GM23338 (cell line): ENCODE results near the gene SPINDOC. TPM values are rescaled to one million over a fixed set of nuclear protein-coding genes. Genes with fewer than 3 reads are reported as not detected.

Experiments
- ATAC-seq: fragments of 200-7000 bp; cut with Tn5 transposase; 3 replicates; pipeline ENCODE4 v1.9.1; 2020
- DNase-seq: peaks from one replicate; pipeline ENCODE4 v3.0.0-alpha.2; 2015; ENCODE audit warnings: low spot score
- H2AFZ ChIP-seq: fragments of 200-600 bp; sonication (generic); 2 replicates; pipeline ENCODE4 v1.8.0; 2016; ENCODE audit warnings: antibody characterized with exemption, mild to moderate bottlenecking, moderate library complexity
- H3F3A ChIP-seq: fragments of 200-600 bp; sonication (generic); replicated peaks from 2 replicates; pipeline ENCODE4 v1.8.0; 2017; ENCODE audit warnings: antibody characterized with exemption, mixed run types, low read depth
- H3K27ac ChIP-seq: fragments of 200-600 bp; sonication (generic); 2 replicates; pipeline ENCODE4 v1.6.1; 2016; ENCODE audit warnings: low read depth
- H3K27me3 ChIP-seq: fragments of 200-600 bp; sonication (generic); 2 replicates; pipeline ENCODE4 v1.8.0; 2016; ENCODE audit warnings: mild to moderate bottlenecking, mixed run types, moderate library complexity; ENCODE audit not compliant: insufficient read depth
- H3K36me3 ChIP-seq: fragments of 200-600 bp; sonication (generic); 2 replicates; pipeline ENCODE4 v1.8.0; 2016; ENCODE audit warnings: mild to moderate bottlenecking; ENCODE audit not compliant: insufficient read depth
- H3K4me1 ChIP-seq: fragments of 200-600 bp; sonication (generic); 2 replicates; pipeline ENCODE4 v1.8.0; 2016; ENCODE audit warnings: mild to moderate bottlenecking, moderate library complexity; ENCODE audit not compliant: insufficient read depth
- H3K4me2 ChIP-seq: fragments of 200-600 bp; sonication (generic); 2 replicates; pipeline ENCODE4 v1.7.1; 2017; ENCODE audit warnings: mixed run types
- H3K4me3 ChIP-seq: fragments of 200-600 bp; sonication (generic); 2 replicates; pipeline ENCODE4 v1.6.1; 2016; ENCODE audit warnings: mixed run types
- H3K79me2 ChIP-seq: fragments of 200-600 bp; sonication (generic); replicated peaks from 2 replicates; pipeline ENCODE4 v1.8.0; 2017; ENCODE audit warnings: mild to moderate bottlenecking; ENCODE audit not compliant: insufficient read depth
- H3K9me2 ChIP-seq: fragments of 200-600 bp; sonication (generic); 2 replicates; pipeline ENCODE4 v1.8.0; 2017; ENCODE audit not compliant: insufficient read depth
- H4K20me1 ChIP-seq: fragments of 200-600 bp; sonication (generic); replicated peaks from 2 replicates; pipeline ENCODE4 v1.8.0; 2017; ENCODE audit warnings: mild to moderate bottlenecking; ENCODE audit not compliant: insufficient read depth
- H3K27ac Mint-ChIP-seq: 2 replicates; pipeline ENCODE4 v1.8.0; 2020; ENCODE audit warnings: inconsistent platforms, mild to moderate bottlenecking, moderate library complexity, mixed read lengths
- H3K27me3 Mint-ChIP-seq: 3 replicates; pipeline ENCODE4 v1.8.0; 2022; ENCODE audit warnings: low read depth, mild to moderate bottlenecking, moderate library complexity, mixed read lengths, inconsistent platforms; ENCODE audit not compliant: insufficient read depth, poor library complexity
- H3K36me3 Mint-ChIP-seq: 3 replicates; pipeline ENCODE4 v1.8.0; 2021; ENCODE audit warnings: low read depth, mild to moderate bottlenecking, inconsistent platforms, moderate library complexity, mixed read lengths
- H3K4me1 Mint-ChIP-seq: 3 replicates; pipeline ENCODE4 v1.8.0; 2020; ENCODE audit warnings: mild to moderate bottlenecking, inconsistent platforms, mixed read lengths
- H3K4me3 Mint-ChIP-seq: 3 replicates; pipeline ENCODE4 v1.8.0; 2021; ENCODE audit warnings: moderate library complexity, mild to moderate bottlenecking, inconsistent platforms, mixed read lengths
- H3K9me3 Mint-ChIP-seq: 3 replicates; pipeline ENCODE4 v1.8.0; 2020; ENCODE audit warnings: moderate library complexity, mild to moderate bottlenecking, inconsistent platforms, mixed read lengths
- CREB1 ChIP-seq: fragments of 250-450 bp; sonication (Bioruptor Pico); IDR thresholded peaks from 2 replicates; pipeline ENCODE4 v1.5.0; 2020; ENCODE audit warnings: low read depth, mild to moderate bottlenecking, moderate library complexity
- EZH2 ChIP-seq: fragments of 200-600 bp; sonication (generic); IDR thresholded peaks from one replicate; pipeline ENCODE4 v1.8.0; 2017; ENCODE audit warnings: antibody characterized with exemption, mild to moderate bottlenecking, low read depth; ENCODE audit not compliant: unreplicated experiment
- EZH2phosphoT487 ChIP-seq: fragments of 200-600 bp; sonication (generic); IDR thresholded peaks from one replicate; pipeline ENCODE4 v1.8.1; 2018; ENCODE audit warnings: antibody characterized with exemption; ENCODE audit not compliant: unreplicated experiment
- JUNB ChIP-seq: IDR thresholded peaks from one replicate; pipeline ENCODE4 v1.6.1; 2016; ENCODE audit warnings: antibody characterized with exemption; ENCODE audit not compliant: unreplicated experiment
- NANOG ChIP-seq: IDR thresholded peaks from 2 replicates; pipeline ENCODE4 v1.6.1; 2016; ENCODE audit warnings: antibody characterized with exemption, borderline replicate concordance
- POLR2AphosphoS5 ChIP-seq: IDR thresholded peaks from 2 replicates; pipeline ENCODE4 v1.6.1; 2016; ENCODE audit warnings: antibody characterized with exemption, low read depth
- STAT1 ChIP-seq: IDR thresholded peaks from one replicate; pipeline ENCODE4 v1.6.1; 2016; ENCODE audit warnings: antibody characterized with exemption; ENCODE audit not compliant: unreplicated experiment
- ZNF114 ChIP-seq: fragments of 250-450 bp; sonication (Bioruptor Pico); IDR thresholded peaks from 2 replicates; pipeline ENCODE4 v1.5.0; 2020; ENCODE audit warnings: mild to moderate bottlenecking, moderate library complexity
- ZNF331 ChIP-seq: fragments of 250-450 bp; sonication (Bioruptor Pico); IDR thresholded peaks from 2 replicates; pipeline ENCODE4 v1.5.0; 2020; ENCODE audit warnings: low read depth, mild to moderate bottlenecking, moderate library complexity
- polyA plus RNA-seq: library from polyadenylated mRNA; unstranded; fragments of >200 nt; fragmentation: Nextera tagmentation; extraction: Ambion mirVana; gene quantifications from 2 replicates; pipeline ENCODE4 v1.2.1, GENCODE V29; 2016
- total RNA-seq: library from RNA; depleted of rRNA; stranded (reverse); fragments of >200 nt; shearing (Covaris generic); gene quantifications from 2 replicates; pipeline ENCODE4 v1.2.3, GENCODE V29; 2014
- TF ChIP-seq, protein P1 (sequence below), 2 experiments: fragments of 200-600 bp in 1 of 2; sonication (generic) in 1 of 2; conservative IDR thresholded peaks; 2 replicates each; pipeline versions ENCODE4 v1.5.1 to v1.6.1; 2016 to 2017; ENCODE audit warnings: antibody characterized with exemption in 2 of 2, low read depth in 2 of 2, mild to moderate bottlenecking in 2 of 2, moderate library complexity in 1 of 2
- TF ChIP-seq, protein P2 (sequence below): IDR thresholded peaks from 2 replicates; pipeline ENCODE4 v1.6.1; 2016; ENCODE audit warnings: antibody characterized with exemption
- TF ChIP-seq, protein P3 (sequence below): IDR thresholded peaks from one replicate; pipeline ENCODE4 v1.6.1; 2018; ENCODE audit warnings: antibody characterized with exemption; ENCODE audit not compliant: unreplicated experiment
- TF ChIP-seq, protein P4 (sequence below): fragments of 250-450 bp; sonication (Bioruptor Pico); IDR thresholded peaks from 2 replicates; pipeline ENCODE4 v1.5.0; 2020; ENCODE audit warnings: mild to moderate bottlenecking, moderate library complexity

SPINDOC gene
- total and polyA plus RNA-seq, 2 experiments from 2014 or later: 9.4 to 84.7 TPM

DNA sequence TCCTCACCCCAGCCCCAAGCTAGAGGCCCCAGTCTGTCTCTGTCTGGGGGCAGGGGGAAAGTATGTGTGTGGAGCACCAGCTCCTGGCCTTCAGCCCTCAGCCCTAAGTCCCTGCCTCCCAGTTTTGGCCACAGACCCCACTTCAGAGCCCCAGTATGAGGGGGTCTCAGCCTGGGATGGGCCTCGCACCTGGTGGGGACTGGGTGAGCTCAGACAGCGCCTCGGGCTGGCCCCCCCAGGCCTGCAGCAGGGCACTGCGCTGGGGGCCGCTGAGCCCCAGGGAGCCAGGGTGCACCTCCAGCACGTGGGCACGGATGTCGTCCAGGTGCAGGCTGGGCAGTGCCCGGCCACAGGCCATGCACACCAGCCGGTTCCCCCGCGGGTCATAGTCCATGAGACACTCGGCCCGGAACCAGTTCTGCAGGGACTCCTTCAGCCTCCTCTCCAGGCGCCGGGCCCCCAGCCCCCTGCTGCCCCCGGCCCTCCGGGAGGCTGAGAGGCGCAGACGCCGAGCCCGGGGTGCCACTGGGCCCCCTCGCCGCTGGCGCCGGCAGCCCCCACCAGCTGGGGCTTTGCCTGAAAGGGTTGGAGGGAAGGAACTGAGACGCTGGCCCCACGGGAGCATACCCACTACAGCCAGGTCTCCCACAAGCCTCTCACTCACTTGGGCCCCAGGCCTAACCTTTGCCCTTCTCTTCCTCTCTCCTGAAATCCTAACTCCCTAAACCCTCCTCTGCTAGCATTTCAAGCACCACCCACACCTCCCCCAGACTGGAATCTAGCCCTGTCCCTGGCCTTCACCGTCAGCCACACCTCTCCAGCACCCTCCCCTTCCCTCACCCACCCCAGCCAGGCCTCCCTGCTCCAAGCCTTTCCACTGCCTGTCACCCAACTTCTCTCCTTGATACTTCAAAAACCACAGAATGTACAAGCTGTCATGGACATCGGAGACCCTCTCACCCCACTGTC is 48.3 kb upstream of the SPINDOC start:
- H3K4me1 Mint-ChIP-seq: peaks cover 43% of the 10 kb centered on the region
- ATAC-seq (peak; percentile 0; the same call in 1 of the 3 replicates), DNase-seq (peak; percentile 68)
- peaks cover 24% of the 10 kb centered on the region; the same call in 2 of the 3 replicates for H3K36me3 Mint-ChIP-seq
- TF ChIP-seq STAT1: no peak
- TF ChIP-seq, protein P1, sequence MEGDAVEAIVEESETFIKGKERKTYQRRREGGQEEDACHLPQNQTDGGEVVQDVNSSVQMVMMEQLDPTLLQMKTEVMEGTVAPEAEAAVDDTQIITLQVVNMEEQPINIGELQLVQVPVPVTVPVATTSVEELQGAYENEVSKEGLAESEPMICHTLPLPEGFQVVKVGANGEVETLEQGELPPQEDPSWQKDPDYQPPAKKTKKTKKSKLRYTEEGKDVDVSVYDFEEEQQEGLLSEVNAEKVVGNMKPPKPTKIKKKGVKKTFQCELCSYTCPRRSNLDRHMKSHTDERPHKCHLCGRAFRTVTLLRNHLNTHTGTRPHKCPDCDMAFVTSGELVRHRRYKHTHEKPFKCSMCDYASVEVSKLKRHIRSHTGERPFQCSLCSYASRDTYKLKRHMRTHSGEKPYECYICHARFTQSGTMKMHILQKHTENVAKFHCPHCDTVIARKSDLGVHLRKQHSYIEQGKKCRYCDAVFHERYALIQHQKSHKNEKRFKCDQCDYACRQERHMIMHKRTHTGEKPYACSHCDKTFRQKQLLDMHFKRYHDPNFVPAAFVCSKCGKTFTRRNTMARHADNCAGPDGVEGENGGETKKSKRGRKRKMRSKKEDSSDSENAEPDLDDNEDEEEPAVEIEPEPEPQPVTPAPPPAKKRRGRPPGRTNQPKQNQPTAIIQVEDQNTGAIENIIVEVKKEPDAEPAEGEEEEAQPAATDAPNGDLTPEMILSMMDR (conservative IDR thresholded peaks at IDR 0.05; ENCODE audit: low read depth in 2 of 2): no peak
- TF ChIP-seq JUNB: no peak
- no peak for TF ChIP-seq NANOG
- TF ChIP-seq ZNF114 (CRISPR knock-in tag): no peak
- no peak for TF ChIP-seq EZH2phosphoT487
- TF ChIP-seq ZNF331 (CRISPR knock-in tag): no peak
- TF ChIP-seq, protein P2, sequence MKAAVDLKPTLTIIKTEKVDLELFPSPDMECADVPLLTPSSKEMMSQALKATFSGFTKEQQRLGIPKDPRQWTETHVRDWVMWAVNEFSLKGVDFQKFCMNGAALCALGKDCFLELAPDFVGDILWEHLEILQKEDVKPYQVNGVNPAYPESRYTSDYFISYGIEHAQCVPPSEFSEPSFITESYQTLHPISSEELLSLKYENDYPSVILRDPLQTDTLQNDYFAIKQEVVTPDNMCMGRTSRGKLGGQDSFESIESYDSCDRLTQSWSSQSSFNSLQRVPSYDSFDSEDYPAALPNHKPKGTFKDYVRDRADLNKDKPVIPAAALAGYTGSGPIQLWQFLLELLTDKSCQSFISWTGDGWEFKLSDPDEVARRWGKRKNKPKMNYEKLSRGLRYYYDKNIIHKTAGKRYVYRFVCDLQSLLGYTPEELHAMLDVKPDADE: no peak
- TF ChIP-seq, protein P3, sequence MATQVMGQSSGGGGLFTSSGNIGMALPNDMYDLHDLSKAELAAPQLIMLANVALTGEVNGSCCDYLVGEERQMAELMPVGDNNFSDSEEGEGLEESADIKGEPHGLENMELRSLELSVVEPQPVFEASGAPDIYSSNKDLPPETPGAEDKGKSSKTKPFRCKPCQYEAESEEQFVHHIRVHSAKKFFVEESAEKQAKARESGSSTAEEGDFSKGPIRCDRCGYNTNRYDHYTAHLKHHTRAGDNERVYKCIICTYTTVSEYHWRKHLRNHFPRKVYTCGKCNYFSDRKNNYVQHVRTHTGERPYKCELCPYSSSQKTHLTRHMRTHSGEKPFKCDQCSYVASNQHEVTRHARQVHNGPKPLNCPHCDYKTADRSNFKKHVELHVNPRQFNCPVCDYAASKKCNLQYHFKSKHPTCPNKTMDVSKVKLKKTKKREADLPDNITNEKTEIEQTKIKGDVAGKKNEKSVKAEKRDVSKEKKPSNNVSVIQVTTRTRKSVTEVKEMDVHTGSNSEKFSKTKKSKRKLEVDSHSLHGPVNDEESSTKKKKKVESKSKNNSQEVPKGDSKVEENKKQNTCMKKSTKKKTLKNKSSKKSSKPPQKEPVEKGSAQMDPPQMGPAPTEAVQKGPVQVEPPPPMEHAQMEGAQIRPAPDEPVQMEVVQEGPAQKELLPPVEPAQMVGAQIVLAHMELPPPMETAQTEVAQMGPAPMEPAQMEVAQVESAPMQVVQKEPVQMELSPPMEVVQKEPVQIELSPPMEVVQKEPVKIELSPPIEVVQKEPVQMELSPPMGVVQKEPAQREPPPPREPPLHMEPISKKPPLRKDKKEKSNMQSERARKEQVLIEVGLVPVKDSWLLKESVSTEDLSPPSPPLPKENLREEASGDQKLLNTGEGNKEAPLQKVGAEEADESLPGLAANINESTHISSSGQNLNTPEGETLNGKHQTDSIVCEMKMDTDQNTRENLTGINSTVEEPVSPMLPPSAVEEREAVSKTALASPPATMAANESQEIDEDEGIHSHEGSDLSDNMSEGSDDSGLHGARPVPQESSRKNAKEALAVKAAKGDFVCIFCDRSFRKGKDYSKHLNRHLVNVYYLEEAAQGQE: no peak
- no peak for TF ChIP-seq CREB1
- no peak for TF ChIP-seq POLR2AphosphoS5
- TF ChIP-seq, protein P4, sequence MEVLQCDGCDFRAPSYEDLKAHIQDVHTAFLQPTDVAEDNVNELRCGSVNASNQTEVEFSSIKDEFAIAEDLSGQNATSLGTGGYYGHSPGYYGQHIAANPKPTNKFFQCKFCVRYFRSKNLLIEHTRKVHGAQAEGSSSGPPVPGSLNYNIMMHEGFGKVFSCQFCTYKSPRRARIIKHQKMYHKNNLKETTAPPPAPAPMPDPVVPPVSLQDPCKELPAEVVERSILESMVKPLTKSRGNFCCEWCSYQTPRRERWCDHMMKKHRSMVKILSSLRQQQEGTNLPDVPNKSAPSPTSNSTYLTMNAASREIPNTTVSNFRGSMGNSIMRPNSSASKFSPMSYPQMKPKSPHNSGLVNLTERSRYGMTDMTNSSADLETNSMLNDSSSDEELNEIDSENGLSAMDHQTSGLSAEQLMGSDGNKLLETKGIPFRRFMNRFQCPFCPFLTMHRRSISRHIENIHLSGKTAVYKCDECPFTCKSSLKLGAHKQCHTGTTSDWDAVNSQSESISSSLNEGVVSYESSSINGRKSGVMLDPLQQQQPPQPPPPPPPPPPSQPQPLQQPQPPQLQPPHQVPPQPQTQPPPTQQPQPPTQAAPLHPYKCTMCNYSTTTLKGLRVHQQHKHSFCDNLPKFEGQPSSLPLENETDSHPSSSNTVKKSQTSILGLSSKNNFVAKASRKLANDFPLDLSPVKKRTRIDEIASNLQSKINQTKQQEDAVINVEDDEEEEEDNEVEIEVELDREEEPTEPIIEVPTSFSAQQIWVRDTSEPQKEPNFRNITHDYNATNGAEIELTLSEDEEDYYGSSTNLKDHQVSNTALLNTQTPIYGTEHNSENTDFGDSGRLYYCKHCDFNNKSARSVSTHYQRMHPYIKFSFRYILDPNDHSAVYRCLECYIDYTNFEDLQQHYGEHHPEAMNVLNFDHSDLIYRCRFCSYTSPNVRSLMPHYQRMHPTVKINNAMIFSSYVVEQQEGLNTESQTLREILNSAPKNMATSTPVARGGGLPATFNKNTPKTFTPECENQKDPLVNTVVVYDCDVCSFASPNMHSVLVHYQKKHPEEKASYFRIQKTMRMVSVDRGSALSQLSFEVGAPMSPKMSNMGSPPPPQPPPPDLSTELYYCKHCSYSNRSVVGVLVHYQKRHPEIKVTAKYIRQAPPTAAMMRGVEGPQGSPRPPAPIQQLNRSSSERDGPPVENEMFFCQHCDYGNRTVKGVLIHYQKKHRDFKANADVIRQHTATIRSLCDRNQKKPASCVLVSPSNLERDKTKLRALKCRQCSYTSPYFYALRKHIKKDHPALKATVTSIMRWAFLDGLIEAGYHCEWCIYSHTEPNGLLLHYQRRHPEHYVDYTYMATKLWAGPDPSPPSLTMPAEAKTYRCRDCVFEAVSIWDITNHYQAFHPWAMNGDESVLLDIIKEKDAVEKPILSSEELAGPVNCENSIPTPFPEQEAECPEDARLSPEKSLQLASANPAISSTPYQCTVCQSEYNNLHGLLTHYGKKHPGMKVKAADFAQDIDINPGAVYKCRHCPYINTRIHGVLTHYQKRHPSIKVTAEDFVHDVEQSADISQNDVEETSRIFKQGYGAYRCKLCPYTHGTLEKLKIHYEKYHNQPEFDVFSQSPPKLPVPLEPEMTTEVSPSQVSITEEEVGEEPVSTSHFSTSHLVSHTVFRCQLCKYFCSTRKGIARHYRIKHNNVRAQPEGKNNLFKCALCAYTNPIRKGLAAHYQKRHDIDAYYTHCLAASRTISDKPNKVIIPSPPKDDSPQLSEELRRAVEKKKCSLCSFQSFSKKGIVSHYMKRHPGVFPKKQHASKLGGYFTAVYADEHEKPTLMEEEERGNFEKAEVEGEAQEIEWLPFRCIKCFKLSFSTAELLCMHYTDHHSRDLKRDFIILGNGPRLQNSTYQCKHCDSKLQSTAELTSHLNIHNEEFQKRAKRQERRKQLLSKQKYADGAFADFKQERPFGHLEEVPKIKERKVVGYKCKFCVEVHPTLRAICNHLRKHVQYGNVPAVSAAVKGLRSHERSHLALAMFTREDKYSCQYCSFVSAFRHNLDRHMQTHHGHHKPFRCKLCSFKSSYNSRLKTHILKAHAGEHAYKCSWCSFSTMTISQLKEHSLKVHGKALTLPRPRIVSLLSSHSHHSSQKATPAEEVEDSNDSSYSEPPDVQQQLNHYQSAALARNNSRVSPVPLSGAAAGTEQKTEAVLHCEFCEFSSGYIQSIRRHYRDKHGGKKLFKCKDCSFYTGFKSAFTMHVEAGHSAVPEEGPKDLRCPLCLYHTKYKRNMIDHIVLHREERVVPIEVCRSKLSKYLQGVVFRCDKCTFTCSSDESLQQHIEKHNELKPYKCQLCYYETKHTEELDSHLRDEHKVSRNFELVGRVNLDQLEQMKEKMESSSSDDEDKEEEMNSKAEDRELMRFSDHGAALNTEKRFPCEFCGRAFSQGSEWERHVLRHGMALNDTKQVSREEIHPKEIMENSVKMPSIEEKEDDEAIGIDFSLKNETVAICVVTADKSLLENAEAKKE (CRISPR knock-in tag): no peak
- no peak for TF ChIP-seq EZH2
- Histone ChIP-seq H3K27me3 (peaks cover 6% of the 10 kb centered on the region), H2AFZ (no peak overlapping the region), H3K27ac (peak overlapping the region; percentile 81), H3K36me3 (no peaks in the 10 kb centered on the region), H3K4me3 (peak overlapping the region; percentile 99), H3K4me2 (peak overlapping the region; percentile 98), H3K4me1 (peaks cover 46% of the 10 kb centered on the region), H3K9me2 (no peaks in the 10 kb centered on the region), H4K20me1 (peaks cover 21% of the 10 kb centered on the region), H3F3A (peaks cover 25% of the 10 kb centered on the region), H3K79me2 (peaks cover 55% of the 10 kb centered on the region)
- H3K27me3 Mint-ChIP-seq: peaks cover 41% of the 10 kb centered on the region
- peak overlapping the region; percentile 52; the same call in 1 of the 2 replicates for H3K27ac Mint-ChIP-seq
- peaks cover 6% of the 10 kb centered on the region; the same call in 2 of the 3 replicates for H3K9me3 Mint-ChIP-seq
- H3K4me3 Mint-ChIP-seq: peak overlapping the region; percentile 61
